Daoy (cell line): ENCODE results near the gene RORC. TPM values are rescaled to one million over a fixed set of nuclear protein-coding genes. Genes with fewer than 3 reads are reported as not detected.
A peak's percentile ranks its signal among the peaks of the same experiment; 100 is the strongest.

Source experiments
- DNase-seq: peaks from one replicate; pipeline ENCODE4 v3.0.0-alpha.2; 2015; ENCODE audit warnings: low read depth
- total RNA-seq: library from RNA; depleted of rRNA; stranded (reverse); fragments of >200 nt; shearing (Covaris generic); gene quantifications from 2 replicates; pipeline ENCODE4 v1.2.3, GENCODE V29; 2014

Gene RORC
- total RNA-seq, 1 experiment from 2014 or later = not detected

- DNase-seq = no peak
Observed at GRCh38 chr1:151825751-151826660, 5.6 kb downstream of the RORC start.

- no peak for DNase-seq
Observed at GRCh38 chr1:151825204-151825603, 6.4 kb downstream of the RORC start.

DNA sequence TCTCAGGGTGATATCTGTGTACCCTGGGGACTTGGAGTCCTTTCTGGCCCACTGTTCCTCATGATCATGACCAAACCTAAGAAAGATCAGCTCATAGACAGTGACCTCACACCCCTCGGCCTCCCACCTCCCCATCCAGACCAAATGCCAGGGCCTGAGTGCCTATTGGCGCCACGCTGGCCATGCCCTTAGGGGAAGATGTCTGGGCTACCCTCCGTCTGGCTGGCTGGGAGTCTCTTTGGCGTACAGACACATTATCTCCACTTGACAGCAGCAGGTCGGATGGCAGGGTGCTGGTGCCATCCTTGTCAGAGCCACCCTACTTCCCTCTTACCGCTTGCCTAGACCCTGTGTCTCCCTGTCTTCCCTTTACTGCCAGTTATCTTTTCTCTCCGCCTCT, 8.4 kb downstream of the RORC start:
- DNase-seq = no peak

GRCh38 chr1:151822404-151822803, 9.2 kb downstream of the RORC start:
- DNase-seq = peak; percentile 23

- no peak for DNase-seq
Observed at GRCh38 chr1:151820940-151821339, 10.7 kb downstream of the RORC start.

DNA sequence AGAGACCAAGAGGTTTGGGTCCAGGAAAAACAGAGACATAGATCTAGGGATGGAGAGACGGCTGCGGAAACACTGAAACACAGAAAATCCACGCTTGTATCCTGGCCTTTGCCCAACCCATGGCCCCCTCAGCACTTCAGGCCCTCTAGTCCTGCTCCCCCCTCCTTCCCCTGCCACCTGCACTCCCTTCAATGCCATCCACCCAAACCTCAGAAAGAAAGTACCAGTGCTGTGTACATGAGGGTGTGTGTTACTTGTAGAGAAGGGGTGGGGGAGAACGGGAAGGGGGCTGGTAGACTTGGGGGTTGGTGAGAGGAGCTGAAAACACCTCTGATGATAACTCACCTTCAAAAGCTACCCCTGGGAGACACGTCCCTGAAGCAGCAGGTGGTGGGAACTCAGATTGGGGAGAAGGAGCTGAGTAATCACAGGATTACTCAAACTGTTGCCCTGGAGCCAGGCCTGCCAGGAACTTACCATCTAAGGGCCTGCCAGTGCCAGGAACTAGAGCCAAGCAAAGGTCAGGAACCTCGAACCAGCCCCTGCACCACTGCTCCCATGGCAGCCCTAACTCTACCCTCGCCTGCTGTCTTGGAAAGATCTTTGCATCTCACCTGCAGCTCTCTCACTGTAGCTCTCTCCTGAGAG, 11.5 kb downstream of the RORC start:
- peak; percentile 19 for DNase-seq

DNA sequence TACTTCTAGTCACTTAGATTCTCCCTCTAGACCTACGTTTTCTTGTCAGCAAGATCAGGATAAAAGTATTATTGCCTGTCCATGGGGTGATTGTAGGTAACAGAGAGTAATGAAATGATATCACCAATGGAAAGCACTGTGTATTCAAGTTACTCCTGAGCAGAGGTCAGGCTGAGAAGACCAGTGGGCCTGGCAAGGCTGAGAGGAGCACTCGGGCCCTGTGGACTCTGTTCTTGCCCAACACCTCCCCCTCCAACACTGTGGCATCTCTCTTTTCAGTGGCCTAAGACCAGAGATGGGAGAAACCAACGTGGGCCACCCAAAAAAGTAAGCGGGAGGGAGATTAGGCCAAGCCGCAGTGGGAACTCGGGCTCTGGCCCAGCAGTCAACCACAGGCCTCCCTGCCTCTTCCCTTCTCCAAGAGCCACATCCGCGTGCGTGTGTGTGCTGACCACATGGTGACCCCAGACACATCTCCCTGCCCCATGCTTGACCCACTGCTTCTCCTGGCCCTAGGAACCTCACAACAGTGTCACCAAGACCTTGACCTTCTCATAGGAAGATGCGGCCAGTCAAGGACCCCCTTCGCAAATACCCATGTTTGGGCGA, 12.3 kb downstream of the RORC start:
- DNase-seq = no peak

GRCh38 chr1:151817353-151817730, 14.3 kb downstream of the RORC start:
- DNase-seq = no peak

DNA sequence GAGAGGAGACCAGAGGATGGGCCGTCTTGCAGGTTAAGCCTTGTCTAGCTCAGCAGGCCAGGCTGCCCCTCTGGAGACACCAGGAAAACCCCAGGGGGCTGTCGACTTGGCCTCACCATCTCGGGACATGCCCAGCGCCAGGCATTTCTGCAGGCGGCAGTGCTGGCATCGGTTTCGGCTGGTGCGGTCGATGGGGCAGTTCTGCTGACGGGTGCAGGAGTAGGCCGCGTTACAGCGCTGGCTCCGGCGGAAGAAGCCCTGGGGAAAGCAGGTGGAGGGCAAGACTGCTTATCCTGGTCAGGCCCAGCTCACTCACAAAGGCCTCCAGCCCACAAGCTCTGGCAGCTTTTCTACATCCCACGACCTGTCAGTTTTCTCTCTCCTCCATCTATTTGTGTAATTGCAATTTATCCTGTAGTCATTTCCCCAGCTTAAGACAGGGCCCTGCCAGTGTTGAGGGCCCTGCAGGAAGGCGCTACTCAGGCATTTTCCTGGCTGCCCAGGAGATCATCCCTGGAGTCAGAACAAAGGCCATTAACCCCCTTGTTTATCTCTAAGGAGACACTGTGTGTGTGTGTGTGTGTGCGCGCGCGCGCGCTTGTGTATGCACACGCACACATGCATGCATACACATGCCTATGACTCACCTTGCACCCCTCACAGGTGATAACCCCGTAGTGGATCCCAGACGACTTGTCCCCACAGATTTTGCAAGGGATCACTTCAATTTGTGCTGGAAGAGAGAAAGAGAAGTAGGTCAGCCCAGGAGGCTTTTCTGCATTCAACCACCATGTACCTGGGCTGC, 14.9 kb downstream of the RORC start:
- no peak for DNase-seq

DNA sequence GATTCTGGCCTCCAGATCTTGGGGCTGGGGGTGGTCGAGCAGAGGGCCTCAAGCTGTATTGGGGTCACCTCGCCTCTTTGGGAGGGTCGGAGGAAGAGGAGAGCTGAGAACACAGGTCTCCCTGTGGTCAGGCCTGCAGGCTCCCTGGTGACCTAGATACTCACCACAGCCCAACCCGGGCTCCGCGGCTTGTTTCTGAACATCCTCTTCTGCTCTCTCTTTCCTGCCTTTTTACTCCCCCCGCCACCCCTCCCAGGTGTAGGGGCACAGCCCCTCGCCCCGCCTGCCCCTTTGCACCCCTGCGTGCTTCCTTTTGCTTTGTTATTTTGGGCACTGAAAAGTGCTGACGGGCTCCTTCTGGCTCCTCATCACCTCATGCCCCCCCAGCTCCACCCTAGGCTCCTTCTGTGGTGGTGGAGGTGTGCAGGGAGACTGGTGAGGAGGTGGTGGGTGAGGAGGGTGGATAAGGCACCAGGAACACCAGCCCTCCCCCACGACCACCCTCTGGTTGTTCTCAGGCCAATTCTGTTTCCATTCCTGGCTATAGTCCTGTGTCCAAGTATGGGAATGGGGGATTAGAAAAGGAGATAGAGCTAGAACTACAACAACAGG, 15.8 kb downstream of the RORC start:
- DNase-seq = no peak

- no peak for DNase-seq
Observed at GRCh38 chr1:151814971-151815545, 16.5 kb downstream of the RORC start.

- no peak for DNase-seq
Observed at GRCh38 chr1:151814426-151814825, 17.2 kb downstream of the RORC start.

DNA sequence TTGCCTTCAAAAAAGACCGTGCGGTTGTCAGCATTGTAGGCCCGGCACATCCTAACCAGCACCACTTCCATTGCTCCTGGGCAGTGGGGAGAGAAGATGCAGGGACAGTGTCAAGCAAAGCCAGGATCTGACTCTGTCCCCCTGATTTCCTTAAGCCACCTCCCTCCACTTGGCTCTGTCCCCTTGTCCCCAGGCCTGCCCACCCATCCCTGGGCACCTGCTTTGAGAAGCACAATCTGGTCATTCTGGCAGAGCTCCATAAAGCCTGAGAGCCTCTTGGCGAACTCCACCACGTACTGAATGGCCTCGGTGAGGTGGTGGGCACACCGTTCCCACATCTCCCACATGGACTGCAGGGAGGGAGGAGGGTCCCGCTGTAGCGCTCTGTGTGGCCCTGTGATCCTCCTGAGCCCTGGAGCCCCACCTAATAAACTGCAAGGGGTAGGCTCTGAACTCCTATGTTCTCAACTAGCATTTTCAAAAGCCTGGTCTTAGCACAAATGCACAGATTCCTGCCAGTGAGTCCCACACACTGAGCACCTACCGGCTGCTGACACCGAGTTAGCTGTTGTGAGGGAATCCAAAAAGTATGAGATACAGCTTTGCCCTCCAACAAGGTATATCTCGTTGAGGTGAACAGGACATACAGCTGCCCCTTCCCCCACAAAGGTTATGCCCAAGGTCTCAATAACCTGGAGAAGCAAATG, 18.2 kb downstream of the RORC start:
- no peak for DNase-seq

GRCh38 chr1:151811181-151811580, 20.4 kb downstream of the RORC start:
- no peak for DNase-seq

DNA sequence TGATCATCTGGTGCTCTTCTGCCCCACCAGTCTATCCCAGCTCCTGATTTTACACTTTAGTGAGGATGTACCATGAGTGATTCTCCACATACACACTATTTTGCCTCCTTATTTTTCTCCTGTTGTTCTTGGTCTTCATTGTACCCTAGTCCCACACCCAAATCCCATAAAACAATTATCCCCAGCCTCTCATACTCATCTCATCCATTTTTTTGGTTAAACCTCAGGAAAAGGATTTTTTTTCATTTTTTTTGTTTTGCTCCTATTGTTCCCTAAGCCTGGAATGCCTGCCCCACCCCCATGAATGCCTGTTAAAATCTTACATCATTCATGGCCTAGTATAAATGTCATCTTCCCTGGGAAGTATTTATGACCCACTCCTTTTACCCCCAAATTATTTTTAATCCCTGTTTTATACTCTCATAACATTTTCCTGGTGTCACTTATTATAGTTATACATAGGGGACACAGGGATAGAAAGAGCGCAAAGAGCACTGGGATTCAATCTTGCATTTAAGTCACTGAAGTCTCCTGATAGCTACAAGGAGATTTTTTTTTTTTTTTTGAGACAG, 21.5 kb downstream of the RORC start:
- no peak for DNase-seq

GRCh38 chr1:151809290-151809984, 22.2 kb downstream of the RORC start:
- DNase-seq = no peak

DNA sequence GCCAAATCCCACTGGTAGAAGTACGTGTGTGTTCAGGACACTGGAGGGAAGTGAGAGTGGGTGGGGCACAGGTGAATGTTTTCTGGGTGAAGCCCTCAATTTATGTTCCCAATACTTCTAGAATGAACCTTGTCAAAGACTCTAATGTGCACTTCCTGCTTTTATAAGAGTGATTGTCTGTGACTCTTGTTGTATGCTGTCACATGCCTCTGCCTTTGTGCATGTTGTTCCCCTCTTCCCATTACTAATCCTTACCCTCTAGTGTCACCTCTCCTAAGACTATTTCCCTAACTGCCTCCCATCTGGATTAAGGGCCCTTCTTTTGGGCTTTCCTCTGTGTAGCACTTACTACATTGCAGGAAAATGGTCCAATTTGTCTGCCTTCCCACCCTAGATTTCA, 23.8 kb downstream of the RORC start:
- DNase-seq = no peak

- DNase-seq = no peak
Observed at GRCh38 chr1:151807131-151807530, 24.5 kb downstream of the RORC start.

DNA sequence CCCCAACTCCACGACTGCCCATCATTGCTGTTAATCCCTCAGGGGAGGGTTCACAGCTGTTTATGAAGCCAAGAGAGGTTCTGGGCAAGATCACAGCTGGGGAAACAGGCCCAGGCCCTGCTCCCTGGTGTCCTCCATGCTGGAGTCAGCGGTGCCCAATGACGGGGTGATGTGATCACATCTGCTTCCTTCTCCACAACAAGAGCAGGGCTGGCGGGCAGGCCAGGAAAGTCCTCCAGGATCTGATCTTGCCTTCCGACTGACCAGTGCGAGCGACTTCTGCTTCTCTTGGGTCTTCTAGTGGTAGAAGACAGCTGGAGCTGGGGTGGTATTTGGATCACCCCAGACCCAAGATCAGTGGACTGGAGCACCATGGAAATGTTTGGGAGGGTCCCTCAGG, 25.4 kb downstream of the RORC start:
- no peak for DNase-seq
